ENCODE data around the gene DNAJC8.

DNA sequence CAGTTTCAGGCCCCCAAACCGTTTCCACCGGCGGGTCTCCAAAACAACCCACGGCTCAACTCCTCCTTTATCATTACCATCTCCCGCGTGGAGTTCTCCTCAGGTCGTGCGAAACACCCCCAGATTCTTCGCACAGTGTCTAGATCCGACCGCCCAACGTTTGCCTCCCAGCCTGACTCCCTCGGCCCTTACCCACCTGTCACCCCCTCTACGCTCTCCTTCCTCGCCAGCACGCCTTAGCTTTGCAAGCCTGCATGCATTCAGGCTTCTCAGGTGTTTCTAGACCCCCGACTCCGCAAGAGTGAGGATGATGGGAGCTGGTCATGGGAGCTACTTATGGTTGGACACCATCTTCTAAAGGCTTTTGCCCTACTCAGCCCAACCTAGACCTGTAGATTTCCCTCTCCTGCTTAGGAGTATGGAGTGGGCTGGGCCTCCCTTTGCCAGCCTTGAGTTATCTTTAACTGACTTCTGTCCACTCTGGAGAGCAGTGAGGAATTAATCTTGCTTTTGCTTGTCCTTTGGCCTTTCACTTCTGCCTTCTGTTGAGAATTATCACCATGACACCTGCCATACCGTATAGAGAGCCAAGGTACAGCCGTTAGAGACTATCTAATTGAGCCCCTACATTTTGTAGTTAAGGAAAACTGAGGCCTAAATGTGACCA lies 4.0 kb upstream of the DNAJC8 start:
- no peak for TF ChIP-seq CTCF (IDR thresholded peaks at IDR 0.05)
- TF ChIP-seq POLR2A (IDR thresholded peaks at IDR 0.05): no peak
